IPS DF 6.9 (cell line): ENCODE measurements around the gene HPN.

Experiments
- DNase-seq: peaks from one replicate; pipeline ENCODE4 v3.0.0-alpha.2; 2013; ENCODE audit warnings: low read depth, low spot score
- H3K27ac ChIP-seq: one replicate; pipeline ENCODE4 v1.5.1; 2013; ENCODE audit warnings: low read length, control low read depth
- H3K27me3 ChIP-seq: 2 replicates; pipeline ENCODE4 v1.6.1; 2013; ENCODE audit warnings: mild to moderate bottlenecking, low read length; ENCODE audit not compliant: control insufficient read depth, insufficient read depth
- H3K36me3 ChIP-seq: 2 replicates; pipeline ENCODE4 v1.6.1; 2013; ENCODE audit warnings: low read length; ENCODE audit not compliant: control insufficient read depth, insufficient read depth
- H3K4me1 ChIP-seq: 2 replicates; pipeline ENCODE4 v1.6.1; 2013; ENCODE audit warnings: low read length; ENCODE audit not compliant: control insufficient read depth, insufficient read depth
- H3K4me3 ChIP-seq: 2 replicates; pipeline ENCODE4 v1.5.1; 2013; ENCODE audit warnings: mild to moderate bottlenecking, low read length
- H3K9me3 ChIP-seq: 2 replicates; pipeline ENCODE4 v1.6.1; 2013; ENCODE audit warnings: low read length, inconsistent platforms; ENCODE audit not compliant: control insufficient read depth, insufficient read depth
- WGBS: extraction: QIAGEN DNeasy Blood & Tissue Kit; methylation state at CpG from one replicate; pipeline ENCODE4 v1.1.7; 2013; ENCODE audit warnings: mixed read lengths, missing lambda C conversion rate; ENCODE audit not compliant: insufficient read length, insufficient coverage; 5-methylcytosine and 5-hydroxymethylcytosine counted together

HPN gene

GRCh38 chr19:35086455-35086854 is 44.9 kb downstream of the HPN start:
- Histone ChIP-seq H3K36me3 (no peaks in the 10 kb centered on the region), H3K27ac (no peak overlapping the region), H3K9me3 (no peaks in the 10 kb centered on the region), H3K27me3 (no peaks in the 10 kb centered on the region), H3K4me1 (peaks cover 3% of the 10 kb centered on the region), H3K4me3 (no peak overlapping the region)
- no peak for DNase-seq
- WGBS, result no CpG with 5 or more reads among the region's 8 CpGs

GRCh38 chr19:35087393-35087792 is 45.9 kb downstream of the HPN start:
- Histone ChIP-seq H3K9me3 (no peaks in the 10 kb centered on the region), H3K4me1 (peaks cover 3% of the 10 kb centered on the region), H3K4me3 (no peak overlapping the region), H3K27ac (no peak overlapping the region), H3K36me3 (no peaks in the 10 kb centered on the region), H3K27me3 (no peaks in the 10 kb centered on the region)
- DNase-seq, result no peak

GRCh38 chr19:35088131-35088913 is 46.8 kb downstream of the HPN start:
- no CpG with 5 or more reads among the region's 8 CpGs for WGBS
- Histone ChIP-seq H3K4me3 (no peak overlapping the region), H3K27ac (no peak overlapping the region), H3K4me1 (peaks cover 3% of the 10 kb centered on the region), H3K9me3 (no peaks in the 10 kb centered on the region), H3K27me3 (no peaks in the 10 kb centered on the region), H3K36me3 (no peaks in the 10 kb centered on the region)
- no peak for DNase-seq

GRCh38 chr19:35089554-35089953 is 48.0 kb downstream of the HPN start:
- Histone ChIP-seq H3K9me3 (no peaks in the 10 kb centered on the region), H3K27ac (no peak overlapping the region), H3K36me3 (no peaks in the 10 kb centered on the region), H3K27me3 (no peaks in the 10 kb centered on the region), H3K4me3 (no peak overlapping the region), H3K4me1 (peaks cover 3% of the 10 kb centered on the region)
- no CpG with 5 or more reads among the region's 8 CpGs for WGBS
- no peak for DNase-seq

- no peaks in the 10 kb centered on the region for H3K27me3 ChIP-seq
- H3K36me3 ChIP-seq, result no peaks in the 10 kb centered on the region
- H3K27ac ChIP-seq, result no peak overlapping the region
- H3K4me1 ChIP-seq, result peaks cover 3% of the 10 kb centered on the region
- no peak overlapping the region for H3K4me3 ChIP-seq
- no CpG with 5 or more reads among the region's 9 CpGs for WGBS
- no peak for DNase-seq
- no peaks in the 10 kb centered on the region for H3K9me3 ChIP-seq
Measured at GRCh38 chr19:35090160-35090505, 48.6 kb downstream of the HPN start.

- Histone ChIP-seq H3K36me3 (no peaks in the 10 kb centered on the region), H3K27ac (no peak overlapping the region), H3K27me3 (no peaks in the 10 kb centered on the region), H3K4me1 (peaks cover 3% of the 10 kb centered on the region), H3K4me3 (peak overlapping the region; percentile 10; the same call in 1 of the 2 replicates), H3K9me3 (no peaks in the 10 kb centered on the region)
- peak; percentile 54 for DNase-seq
- no CpG with 5 or more reads among the region's 36 CpGs for WGBS
Measured at GRCh38 chr19:35090506-35091214, 49.1 kb downstream of the HPN start.

GRCh38 chr19:35093430-35093829 is 51.9 kb downstream of the HPN start:
- H3K4me1 ChIP-seq, result peaks cover 3% of the 10 kb centered on the region
- no peak overlapping the region for H3K4me3 ChIP-seq
- no peaks in the 10 kb centered on the region for H3K27me3 ChIP-seq
- no peaks in the 10 kb centered on the region for H3K9me3 ChIP-seq
- no peak overlapping the region for H3K27ac ChIP-seq
- no CpG with 5 or more reads among the region's 5 CpGs for WGBS
- DNase-seq, result no peak
- no peaks in the 10 kb centered on the region for H3K36me3 ChIP-seq

- WGBS, result no CpG with 5 or more reads among the region's 11 CpGs
- no peak overlapping the region for H3K4me3 ChIP-seq
Measured at GRCh38 chr19:35093941-35094647, 52.6 kb downstream of the HPN start.

GRCh38 chr19:35094656-35095055 is 53.1 kb downstream of the HPN start:
- Histone ChIP-seq H3K36me3 (no peaks in the 10 kb centered on the region), H3K9me3 (no peaks in the 10 kb centered on the region), H3K27ac (no peak overlapping the region), H3K27me3 (no peaks in the 10 kb centered on the region), H3K4me3 (no peak overlapping the region), H3K4me1 (peaks cover 3% of the 10 kb centered on the region)
- no peak for DNase-seq
- WGBS, result no CpG with 5 or more reads among the region's 4 CpGs

More at GRCh38 chr19:35093941-35094647, 52.6 kb downstream of the HPN start:
- peaks cover 3% of the 10 kb centered on the region for H3K4me1 ChIP-seq
- H3K27me3 ChIP-seq, result no peaks in the 10 kb centered on the region
- no peak for DNase-seq
- no peaks in the 10 kb centered on the region for H3K9me3 ChIP-seq
- no peaks in the 10 kb centered on the region for H3K36me3 ChIP-seq
- H3K27ac ChIP-seq, result no peak overlapping the region

GRCh38 chr19:35095667-35096368 is 54.3 kb downstream of the HPN start:
- Histone ChIP-seq H3K36me3 (no peaks in the 10 kb centered on the region), H3K9me3 (no peaks in the 10 kb centered on the region), H3K27me3 (no peaks in the 10 kb centered on the region), H3K4me1 (no peaks in the 10 kb centered on the region; the same call in 1 of the 2 replicates), H3K4me3 (no peak overlapping the region), H3K27ac (no peak overlapping the region)
- no CpG with 5 or more reads among the region's 8 CpGs for WGBS
- no peak for DNase-seq
